ENCODE results near the gene MMEL1.
"Not testable (repeated sequence)": the region's sequence is repeated elsewhere in the genome, so short reads cannot be mapped to it uniquely, and the experiment has no call there.

Gene MMEL1

DNA sequence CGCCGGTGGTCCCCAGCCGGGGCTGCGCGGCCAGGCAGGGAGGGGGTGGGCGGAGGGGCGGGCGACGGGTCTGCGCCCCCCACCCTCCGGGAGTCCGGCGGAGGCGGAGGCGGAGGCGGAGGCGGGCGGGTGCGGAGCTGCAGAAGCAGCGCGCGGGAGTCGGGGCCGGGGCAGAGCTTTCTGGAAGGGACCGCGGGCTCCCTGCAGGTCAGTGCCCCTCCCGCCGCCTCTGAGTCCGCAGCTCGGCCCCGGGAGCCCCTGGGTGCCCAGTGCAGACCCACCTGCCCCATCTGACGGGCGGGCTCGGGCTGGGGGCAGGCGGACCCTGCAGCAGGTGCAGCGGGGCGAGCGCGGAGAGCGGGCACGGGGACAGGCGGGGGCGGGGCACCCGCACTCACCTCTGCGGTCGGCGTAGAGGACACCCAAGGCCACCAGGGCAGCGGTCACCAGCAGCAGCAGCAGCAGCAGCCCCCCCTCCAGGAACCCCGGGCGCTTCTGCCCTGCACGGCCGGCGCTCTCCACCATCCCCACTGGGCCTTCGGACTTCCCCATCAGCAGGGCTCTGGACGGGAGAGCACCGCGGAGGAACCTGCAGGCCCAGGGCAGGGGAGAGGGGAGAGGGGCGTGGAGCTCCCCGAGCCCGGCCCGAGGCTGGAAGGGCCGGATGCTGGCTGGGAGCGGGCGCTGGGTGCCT lies 3.7 kb downstream of the MMEL1 start:
- DNase-seq (ENCODE audit: low read depth) = no peak
- no peak for TF ChIP-seq CTCF (conservative IDR thresholded peaks at IDR 0.05; ENCODE audit: control insufficient read depth, insufficient read depth, low read depth, low read length)
- H3K4me3 ChIP-seq (ENCODE audit: control insufficient read depth, low read depth, low read length) = no peak overlapping the region

- no peak overlapping the region for H3K4me3 ChIP-seq (ENCODE audit: control insufficient read depth, low read depth, low read length)
- TF ChIP-seq CTCF (conservative IDR thresholded peaks at IDR 0.05; ENCODE audit: control insufficient read depth, insufficient read depth, low read depth, low read length) = no peak
- no peak for DNase-seq (ENCODE audit: low read depth)
Observed at GRCh38 chr1:2628191-2628932, 4.5 kb downstream of the MMEL1 start.

- no peak for TF ChIP-seq CTCF (conservative IDR thresholded peaks at IDR 0.05; ENCODE audit: control insufficient read depth, insufficient read depth, low read depth, low read length)
- H3K4me3 ChIP-seq (ENCODE audit: control insufficient read depth, low read depth, low read length) = no peak overlapping the region
- no peak for DNase-seq (ENCODE audit: low read depth)
Observed at GRCh38 chr1:2627746-2628145, 5.1 kb downstream of the MMEL1 start.

DNA sequence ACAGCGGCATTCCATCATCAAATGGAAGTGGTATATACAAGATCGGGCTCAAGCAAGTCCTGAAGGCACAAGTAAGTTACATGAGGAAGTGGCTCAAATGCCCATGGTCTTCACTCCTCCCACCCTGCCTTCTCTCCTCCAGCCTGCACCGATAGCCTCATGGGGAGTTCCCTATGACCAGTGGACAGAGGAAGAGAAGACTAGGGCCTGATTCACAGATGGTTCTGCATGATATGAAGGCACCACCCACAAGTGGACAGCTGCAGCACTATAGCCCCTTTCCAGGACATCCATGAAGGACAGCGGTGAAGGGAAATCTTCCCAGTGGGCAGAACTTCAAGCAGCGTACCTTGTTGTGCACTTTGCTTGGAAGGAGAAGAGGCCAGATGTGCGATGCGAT lies 7.1 kb downstream of the MMEL1 start:
- DNase-seq (ENCODE audit: low read depth); H3K4me3 ChIP-seq (ENCODE audit: control insufficient read depth, low read depth, low read length): not testable (repeated sequence)

- DNase-seq (ENCODE audit: low read depth) = no peak
- no peak for TF ChIP-seq CTCF (conservative IDR thresholded peaks at IDR 0.05; ENCODE audit: control insufficient read depth, insufficient read depth, low read depth, low read length)
- no peak overlapping the region for H3K4me3 ChIP-seq (ENCODE audit: control insufficient read depth, low read depth, low read length)
Observed at GRCh38 chr1:2625311-2625710, 7.5 kb downstream of the MMEL1 start.

DNA sequence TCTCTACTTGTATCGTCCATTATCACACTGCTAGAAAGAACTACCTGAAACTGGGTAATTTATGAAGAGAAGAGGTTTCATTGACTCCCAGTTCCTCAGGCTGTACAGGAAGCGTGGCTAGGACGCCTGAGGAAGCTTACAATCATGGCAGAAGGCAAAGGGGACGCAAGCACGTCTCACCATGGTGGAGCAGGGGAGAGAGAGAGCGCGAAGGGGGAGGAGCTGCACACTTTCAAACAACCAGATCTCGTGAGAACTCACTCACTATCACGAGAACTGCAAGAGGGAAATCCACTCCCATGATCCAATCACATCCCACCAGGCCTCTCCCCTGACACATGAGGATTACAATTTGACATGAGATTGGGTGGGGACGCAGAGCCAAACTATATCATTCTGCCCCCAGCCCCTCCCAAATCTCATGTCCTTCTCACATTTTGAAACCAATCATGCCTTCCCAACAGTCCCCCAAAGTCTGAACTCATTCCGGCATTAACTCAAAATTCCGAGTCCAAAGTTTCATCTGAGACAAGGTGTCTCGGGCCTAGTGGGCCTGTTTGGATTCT lies 8.0 kb downstream of the MMEL1 start:
- DNase-seq (ENCODE audit: low read depth) = no peak
- no peak overlapping the region for H3K4me3 ChIP-seq (ENCODE audit: control insufficient read depth, low read depth, low read length)
- no peak for TF ChIP-seq CTCF (conservative IDR thresholded peaks at IDR 0.05; ENCODE audit: control insufficient read depth, insufficient read depth, low read depth, low read length)
